Measurements from ENCODE around the gene M1AP.

DNA sequence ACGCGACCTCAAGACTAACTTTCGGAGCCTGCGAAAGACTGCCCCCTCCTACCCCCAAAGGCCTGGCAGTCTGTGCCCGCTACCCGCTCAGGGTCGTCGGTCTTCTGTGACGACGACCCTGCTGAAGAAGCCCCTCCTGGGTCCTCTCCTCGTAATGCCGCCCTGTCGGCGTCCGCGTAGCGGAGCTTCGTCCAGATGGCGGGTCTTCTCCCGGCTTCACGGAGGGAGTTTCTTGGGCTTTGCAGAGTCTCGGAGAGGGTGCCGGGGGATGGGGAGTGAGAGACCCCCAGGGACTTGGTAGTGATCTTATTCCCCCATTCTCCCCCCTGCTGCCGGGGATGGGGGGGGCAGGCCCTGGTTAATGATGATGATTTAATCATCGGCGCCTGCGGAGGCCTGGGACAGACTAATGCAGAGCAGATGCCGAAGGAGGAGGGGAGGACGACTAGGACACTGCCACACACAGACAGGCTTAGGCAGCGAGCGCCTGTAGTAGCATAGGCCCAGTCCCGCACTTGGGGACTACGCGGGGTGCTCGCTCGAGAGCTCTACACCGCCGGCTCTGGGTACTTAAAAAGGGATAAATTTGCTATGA, 140.1 kb downstream of the M1AP start:
- no peak for TF ChIP-seq CEBPB (tag; IDR thresholded peaks at IDR 0.05)
- no peak for TF ChIP-seq EZH2 (IDR thresholded peaks at IDR 0.05; ENCODE audit: borderline replicate concordance, low read depth, low read length)
- no peak for TF ChIP-seq SPI1 (IDR thresholded peaks at IDR 0.05; ENCODE audit: borderline replicate concordance, low read depth, low read length)
- TF ChIP-seq SIN3A (IDR thresholded peaks at IDR 0.05; ENCODE audit: borderline replicate concordance in 2 of 2, control insufficient read depth in 1 of 2, low read depth in 2 of 2, low read length in 2 of 2): no peak
- no peak for TF ChIP-seq ZNF174 (CRISPR knock-in tag; IDR thresholded peaks at IDR 0.05)
- TF ChIP-seq, protein P1, sequence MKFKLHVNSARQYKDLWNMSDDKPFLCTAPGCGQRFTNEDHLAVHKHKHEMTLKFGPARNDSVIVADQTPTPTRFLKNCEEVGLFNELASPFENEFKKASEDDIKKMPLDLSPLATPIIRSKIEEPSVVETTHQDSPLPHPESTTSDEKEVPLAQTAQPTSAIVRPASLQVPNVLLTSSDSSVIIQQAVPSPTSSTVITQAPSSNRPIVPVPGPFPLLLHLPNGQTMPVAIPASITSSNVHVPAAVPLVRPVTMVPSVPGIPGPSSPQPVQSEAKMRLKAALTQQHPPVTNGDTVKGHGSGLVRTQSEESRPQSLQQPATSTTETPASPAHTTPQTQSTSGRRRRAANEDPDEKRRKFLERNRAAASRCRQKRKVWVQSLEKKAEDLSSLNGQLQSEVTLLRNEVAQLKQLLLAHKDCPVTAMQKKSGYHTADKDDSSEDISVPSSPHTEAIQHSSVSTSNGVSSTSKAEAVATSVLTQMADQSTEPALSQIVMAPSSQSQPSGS (CRISPR knock-in tag; IDR thresholded peaks at IDR 0.05): no peak
- no peak for TF ChIP-seq ZNF408 (CRISPR knock-in tag; IDR thresholded peaks at IDR 0.05; ENCODE audit: low read depth)
- no peak for TF ChIP-seq ZNF12 (CRISPR knock-in tag; IDR thresholded peaks at IDR 0.05)
- TF ChIP-seq NFXL1 (CRISPR knock-in tag; IDR thresholded peaks at IDR 0.05): no peak
